Smooth muscle cell (in vitro differentiated cells): ENCODE measurements around the gene TPH2. TPM values are rescaled to one million over a fixed set of nuclear protein-coding genes. Genes with fewer than 3 reads are reported as not detected.

Source experiments
- DNase-seq: peaks from one replicate; lab custom pipeline; 2025; ENCODE audit not compliant: unreplicated experiment; lab: John Stamatoyannopoulos, UW
- H2AFZ ChIP-seq: fragments of 200-600 bp; sonication (generic); 2 replicates; pipeline ENCODE4 v1.6.0; 2016; ENCODE audit warnings: antibody characterized with exemption, low read depth, mild to moderate bottlenecking
- H3F3A ChIP-seq: fragments of 200-600 bp; sonication (generic); 2 replicates; pipeline ENCODE4 v1.6.0; 2017; ENCODE audit warnings: antibody characterized with exemption, low read depth
- H3K27ac ChIP-seq: fragments of 200-600 bp; sonication (generic); 2 replicates; pipeline ENCODE4 v1.5.1; 2016; ENCODE audit warnings: low read depth, mild to moderate bottlenecking
- H3K27me3 ChIP-seq: fragments of 200-600 bp; sonication (generic); 2 replicates; pipeline ENCODE4 v1.6.1; 2016; ENCODE audit warnings: low read depth, mild to moderate bottlenecking
- H3K36me3 ChIP-seq: fragments of 200-600 bp; sonication (generic); 2 replicates; pipeline ENCODE4 v1.5.1; 2016; ENCODE audit warnings: low read depth
- H3K4me1 ChIP-seq: fragments of 200-600 bp; sonication (generic); 2 replicates; pipeline ENCODE4 v1.5.1; 2016; ENCODE audit warnings: low read depth
- H3K4me2 ChIP-seq: fragments of 200-600 bp; sonication (generic); 2 replicates; pipeline ENCODE4 v1.6.0; 2016; ENCODE audit warnings: mild to moderate bottlenecking
- H3K4me3 ChIP-seq: fragments of 200-600 bp; sonication (generic); 2 replicates; pipeline ENCODE4 v1.5.1; 2016; ENCODE audit warnings: mild to moderate bottlenecking
- H3K79me2 ChIP-seq: fragments of 200-600 bp; sonication (generic); 2 replicates; pipeline ENCODE4 v1.6.0; 2016; ENCODE audit warnings: low read depth, mild to moderate bottlenecking
- H3K9ac ChIP-seq: fragments of 200-600 bp; sonication (generic); 2 replicates; pipeline ENCODE4 v1.6.0; 2016; ENCODE audit warnings: low read depth
- H3K9me3 ChIP-seq: fragments of 200-600 bp; sonication (generic); replicated peaks from 2 replicates; pipeline ENCODE4 v1.5.1; 2016; ENCODE audit warnings: low read depth
- H4K20me1 ChIP-seq: fragments of 200-600 bp; sonication (generic); 2 replicates; pipeline ENCODE4 v1.6.0; 2016; ENCODE audit warnings: low read depth
- WGBS: methylation state at CpG from one replicate; pipeline ENCODE4 v1.1.7; 2016; ENCODE audit warnings: low lambda C conversion rate; 5-methylcytosine and 5-hydroxymethylcytosine counted together
- polyA plus RNA-seq: library from polyadenylated mRNA; unstranded; fragments of >200 nt; fragmentation: Nextera tagmentation; extraction: Ambion mirVana; gene quantifications from 2 replicates; pipeline ENCODE4 v1.2.1, GENCODE V29; 2016
- total RNA-seq: library from RNA; depleted of rRNA; stranded (reverse); fragments of >200 nt; gene quantifications from 2 replicates; pipeline ENCODE4 v1.2.3, GENCODE V29; 2014
- TF ChIP-seq, protein P1 (sequence below): fragments of 200-600 bp; sonication (generic); IDR thresholded peaks from 2 replicates; pipeline ENCODE4 v1.5.1; 2017; ENCODE audit warnings: borderline replicate concordance, mild to moderate bottlenecking, antibody characterized with exemption; ENCODE audit not compliant: insufficient read depth, poor library complexity, severe bottlenecking

The TPH2 gene
- total and polyA plus RNA-seq, 2 experiments from 2014 or later: not detected

DNA sequence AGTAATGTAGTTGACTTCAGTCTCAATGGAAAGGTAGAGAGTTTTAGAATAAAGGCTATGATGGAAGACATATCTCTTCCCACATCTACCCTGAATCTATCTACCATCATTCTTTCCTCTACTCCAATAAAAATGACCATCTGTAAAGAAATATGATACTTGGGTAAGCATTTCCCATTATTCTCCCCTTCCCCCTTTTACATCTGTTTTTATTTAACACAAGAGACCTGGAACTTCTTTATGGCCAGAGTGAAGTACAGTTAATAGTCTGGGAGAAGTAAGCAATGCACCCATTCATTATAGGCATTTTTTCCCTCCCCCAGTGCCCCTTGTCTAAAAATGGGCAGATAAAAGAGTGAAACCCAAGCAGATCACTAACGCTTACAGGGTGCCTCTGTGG is 6.5 kb downstream of the TPH2 start:
- H3K4me3 ChIP-seq: no peak overlapping the region
- H3K4me1 ChIP-seq: peaks cover 30% of the 10 kb centered on the region
- 50% methylated on average over 1 of the region's 1 CpG for WGBS
- H3K79me2 ChIP-seq: no peaks in the 10 kb centered on the region
- H3K36me3 ChIP-seq: no peaks in the 10 kb centered on the region
- H3F3A ChIP-seq: no peaks in the 10 kb centered on the region
- TF ChIP-seq, protein P1, sequence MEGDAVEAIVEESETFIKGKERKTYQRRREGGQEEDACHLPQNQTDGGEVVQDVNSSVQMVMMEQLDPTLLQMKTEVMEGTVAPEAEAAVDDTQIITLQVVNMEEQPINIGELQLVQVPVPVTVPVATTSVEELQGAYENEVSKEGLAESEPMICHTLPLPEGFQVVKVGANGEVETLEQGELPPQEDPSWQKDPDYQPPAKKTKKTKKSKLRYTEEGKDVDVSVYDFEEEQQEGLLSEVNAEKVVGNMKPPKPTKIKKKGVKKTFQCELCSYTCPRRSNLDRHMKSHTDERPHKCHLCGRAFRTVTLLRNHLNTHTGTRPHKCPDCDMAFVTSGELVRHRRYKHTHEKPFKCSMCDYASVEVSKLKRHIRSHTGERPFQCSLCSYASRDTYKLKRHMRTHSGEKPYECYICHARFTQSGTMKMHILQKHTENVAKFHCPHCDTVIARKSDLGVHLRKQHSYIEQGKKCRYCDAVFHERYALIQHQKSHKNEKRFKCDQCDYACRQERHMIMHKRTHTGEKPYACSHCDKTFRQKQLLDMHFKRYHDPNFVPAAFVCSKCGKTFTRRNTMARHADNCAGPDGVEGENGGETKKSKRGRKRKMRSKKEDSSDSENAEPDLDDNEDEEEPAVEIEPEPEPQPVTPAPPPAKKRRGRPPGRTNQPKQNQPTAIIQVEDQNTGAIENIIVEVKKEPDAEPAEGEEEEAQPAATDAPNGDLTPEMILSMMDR: no peak
- no peaks in the 10 kb centered on the region for H3K27me3 ChIP-seq
- no peaks in the 10 kb centered on the region for H3K9me3 ChIP-seq
- no peak overlapping the region for H3K9ac ChIP-seq
- no peak for DNase-seq
- H2AFZ ChIP-seq: no peak overlapping the region
- H4K20me1 ChIP-seq: no peaks in the 10 kb centered on the region
- no peak overlapping the region for H3K27ac ChIP-seq
- H3K4me2 ChIP-seq: no peak overlapping the region

GRCh38 chr12:71945883-71946282 is 7.2 kb downstream of the TPH2 start:
- H3K4me3 ChIP-seq: no peak overlapping the region
- H3F3A ChIP-seq: no peaks in the 10 kb centered on the region
- no peak overlapping the region for H3K27ac ChIP-seq
- no peaks in the 10 kb centered on the region for H4K20me1 ChIP-seq
- 87% methylated on average over 4 of the region's 4 CpGs for WGBS
- H3K9me3 ChIP-seq: no peaks in the 10 kb centered on the region
- H3K79me2 ChIP-seq: no peaks in the 10 kb centered on the region
- no peaks in the 10 kb centered on the region for H3K36me3 ChIP-seq
- H3K9ac ChIP-seq: no peak overlapping the region
- DNase-seq: no peak
- TF ChIP-seq, protein P1: no peak
- H2AFZ ChIP-seq: no peak overlapping the region
- H3K4me1 ChIP-seq: peaks cover 30% of the 10 kb centered on the region
- no peak overlapping the region for H3K4me2 ChIP-seq
- no peaks in the 10 kb centered on the region for H3K27me3 ChIP-seq

DNA sequence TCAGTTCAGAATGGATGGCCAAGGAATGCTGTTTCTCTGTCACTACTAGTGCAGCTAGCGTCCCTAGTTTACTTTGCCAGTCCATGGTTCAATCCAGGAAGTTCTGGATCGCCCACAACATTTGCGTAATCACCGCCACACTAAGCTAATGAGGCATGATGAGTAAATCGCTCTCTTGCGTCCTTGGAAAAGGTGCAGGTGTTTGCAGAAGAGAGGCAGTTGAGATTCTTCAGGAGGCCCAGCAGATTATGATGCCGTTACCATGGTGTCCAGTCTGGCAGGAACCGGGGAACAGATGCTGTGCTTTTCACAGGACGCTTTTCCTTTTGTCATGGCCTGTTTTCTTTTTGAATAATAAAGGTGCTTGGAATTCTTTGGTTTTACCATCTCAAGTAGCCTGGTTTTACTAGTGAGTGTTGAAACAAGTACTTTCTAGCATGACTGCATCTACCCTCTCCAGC is 9.0 kb downstream of the TPH2 start:
- Histone ChIP-seq H3K4me1 (peaks cover 30% of the 10 kb centered on the region), H3K9me3 (no peaks in the 10 kb centered on the region), H3K4me2 (peak overlapping the region; percentile 51), H3K27ac (no peak overlapping the region), H3K79me2 (no peaks in the 10 kb centered on the region), H3F3A (no peaks in the 10 kb centered on the region), H3K4me3 (no peak overlapping the region), H4K20me1 (no peaks in the 10 kb centered on the region), H3K27me3 (no peaks in the 10 kb centered on the region), H3K36me3 (no peaks in the 10 kb centered on the region), H2AFZ (no peak overlapping the region), H3K9ac (no peak overlapping the region)
- TF ChIP-seq, protein P1: no peak
- DNase-seq: no peak
- 10% methylated on average over 9 of the region's 9 CpGs for WGBS

- Histone ChIP-seq H3K9me3 (no peaks in the 10 kb centered on the region), H3K4me3 (no peak overlapping the region), H3K9ac (no peak overlapping the region), H2AFZ (no peak overlapping the region), H3K4me1 (peaks cover 30% of the 10 kb centered on the region), H3K27me3 (no peaks in the 10 kb centered on the region), H4K20me1 (no peaks in the 10 kb centered on the region), H3K4me2 (no peak overlapping the region), H3K27ac (no peak overlapping the region), H3F3A (no peaks in the 10 kb centered on the region), H3K36me3 (no peaks in the 10 kb centered on the region), H3K79me2 (no peaks in the 10 kb centered on the region)
- DNase-seq: no peak
- 24% methylated on average over 3 of the region's 3 CpGs for WGBS
- TF ChIP-seq, protein P1: no peak
Observed at GRCh38 chr12:71948390-71948789, 9.7 kb downstream of the TPH2 start.
